ENCODE measurements around the gene KCTD6. TPM values are rescaled to one million over a fixed set of nuclear protein-coding genes. Genes with fewer than 3 reads are reported as not detected.

The KCTD6 gene
- polyA plus RNA-seq, 1 donor (not counting 4 experiments of a cell fraction or from before 2014, with no cell fraction given) = 7.6 TPM

- DNase-seq (ENCODE audit: low read depth, low spot score) = no peak
- Histone ChIP-seq H2AFZ (ENCODE audit: control insufficient read depth, low read length) (no peak overlapping the region), H4K20me1 (ENCODE audit: control insufficient read depth, extremely low read depth, insufficient read depth, low read length) (no peaks in the 10 kb centered on the region), H3K9me1 (ENCODE audit: control insufficient read depth, extremely low read depth, insufficient read depth, low read length) (no peaks in the 10 kb centered on the region), H3K4me1 (ENCODE audit: control insufficient read depth, extremely low read depth, insufficient read depth, low read length) (peaks cover 7% of the 10 kb centered on the region), H3K4me2 (ENCODE audit: control insufficient read depth, extremely low read depth, insufficient read depth, low read depth, low read length) (no peak overlapping the region), H3K9ac (ENCODE audit: control insufficient read depth, extremely low read depth, insufficient read depth, low read length) (no peak overlapping the region), H3K9me3 (ENCODE audit: control insufficient read depth, low read depth, low read length) (no peaks in the 10 kb centered on the region), H3K79me2 (ENCODE audit: control insufficient read depth, insufficient read depth, low read length) (no peaks in the 10 kb centered on the region), H3K4me3 (ENCODE audit: control insufficient read depth in 2 of 3, extremely low read depth in 1 of 3, insufficient read depth in 2 of 3, low read depth in 1 of 3, low read length in 3 of 3) (no peak overlapping the region), H3K36me3 (ENCODE audit: control insufficient read depth in 2 of 2, extremely low read depth in 1 of 2, insufficient read depth in 2 of 2, low read length in 2 of 2) (no peaks in the 10 kb centered on the region), H3K27ac (ENCODE audit: control insufficient read depth, insufficient read depth, low read length) (no peak overlapping the region), H3K27me3 (ENCODE audit: control insufficient read depth, extremely low read depth, insufficient read depth, low read length) (peaks cover 18% of the 10 kb centered on the region)
- dilution Hi-C loops (cut with MboI; ENCODE audit: extremely low pct_ligation_motif_present, low sequenced_read_pairs) = no loop called here
- no peak for TF ChIP-seq CTCF (optimal IDR thresholded peaks at IDR 0.05 in 1 of 3, IDR thresholded peaks at IDR 0.05 in 1 of 3, conservative IDR thresholded peaks at IDR 0.05 in 1 of 3; ENCODE audit: extremely low read depth in 1 of 3, insufficient read depth in 2 of 3, low read length in 3 of 3)
- TF ChIP-seq EZH2 (IDR thresholded peaks at IDR 0.05; ENCODE audit: low read length) = no peak
- no peak for FAIRE-seq
Measured at GRCh38 chr3:58484722-58485069, 7.2 kb upstream of the KCTD6 start.

- FAIRE-seq (no peak), DNase-seq (ENCODE audit: low read depth, low spot score) (no peak)
- Histone ChIP-seq H3K4me3 (ENCODE audit: control insufficient read depth in 2 of 3, extremely low read depth in 1 of 3, insufficient read depth in 2 of 3, low read depth in 1 of 3, low read length in 3 of 3) (no peak overlapping the region), H3K4me1 (ENCODE audit: control insufficient read depth, extremely low read depth, insufficient read depth, low read length) (peaks cover 7% of the 10 kb centered on the region), H3K79me2 (ENCODE audit: control insufficient read depth, insufficient read depth, low read length) (no peaks in the 10 kb centered on the region), H3K36me3 (ENCODE audit: control insufficient read depth in 2 of 2, extremely low read depth in 1 of 2, insufficient read depth in 2 of 2, low read length in 2 of 2) (no peaks in the 10 kb centered on the region), H4K20me1 (ENCODE audit: control insufficient read depth, extremely low read depth, insufficient read depth, low read length) (no peaks in the 10 kb centered on the region), H3K9me3 (ENCODE audit: control insufficient read depth, low read depth, low read length) (no peaks in the 10 kb centered on the region), H3K27me3 (ENCODE audit: control insufficient read depth, extremely low read depth, insufficient read depth, low read length) (peaks cover 18% of the 10 kb centered on the region), H3K9ac (ENCODE audit: control insufficient read depth, extremely low read depth, insufficient read depth, low read length) (no peak overlapping the region), H3K9me1 (ENCODE audit: control insufficient read depth, extremely low read depth, insufficient read depth, low read length) (no peaks in the 10 kb centered on the region), H3K4me2 (ENCODE audit: control insufficient read depth, extremely low read depth, insufficient read depth, low read depth, low read length) (no peak overlapping the region), H2AFZ (ENCODE audit: control insufficient read depth, low read length) (no peak overlapping the region), H3K27ac (ENCODE audit: control insufficient read depth, insufficient read depth, low read length) (no peak overlapping the region)
- dilution Hi-C loops (cut with MboI; ENCODE audit: extremely low pct_ligation_motif_present, low sequenced_read_pairs) = no loop called here
- TF ChIP-seq EZH2 (IDR thresholded peaks at IDR 0.05; ENCODE audit: low read length) (no peak), CTCF (optimal IDR thresholded peaks at IDR 0.05 in 1 of 3, IDR thresholded peaks at IDR 0.05 in 1 of 3, conservative IDR thresholded peaks at IDR 0.05 in 1 of 3; ENCODE audit: extremely low read depth in 1 of 3, insufficient read depth in 2 of 3, low read length in 3 of 3) (no peak)
Measured at GRCh38 chr3:58485801-58486435, 6.0 kb upstream of the KCTD6 start.

All from keratinocyte (primary cell).